Esophagus squamous epithelium (tissue), 5 donors: ENCODE measurements around the gene ETNK1. TPM values are rescaled to one million over a fixed set of nuclear protein-coding genes. Genes with fewer than 3 reads are reported as not detected.

Source experiments
- DNase-seq: peaks from one replicate; lab custom pipeline; 2025; lab: John Stamatoyannopoulos, UW
- H3K27ac ChIP-seq, 4 donors: fragments of 200-600 bp; sonication (generic); one replicate each; pipeline ENCODE4 v1.5.1; 2016 to 2019; ENCODE audit warnings: mild to moderate bottlenecking in 1 of 4
- H3K27me3 ChIP-seq, 4 donors: fragments of 200-600 bp; sonication (generic); 1 replicate in 3 of 4; 2 replicates in 1 of 4; pipeline versions ENCODE4 v1.5.1 to v1.6.0; 2017 to 2021; ENCODE audit warnings: antibody characterized with exemption in 1 of 4
- H3K36me3 ChIP-seq, 3 donors: fragments of 200-600 bp; sonication (generic); one replicate each; pipeline ENCODE4 v1.5.1; 2016 to 2019
- H3K4me1 ChIP-seq, 3 donors: fragments of 200-600 bp; sonication (generic); one replicate each; pipeline ENCODE4 v1.5.1; 2017 to 2019
- H3K4me3 ChIP-seq, 4 donors: fragments of 200-600 bp; sonication (generic); 1 replicate in 3 of 4; 2 replicates in 1 of 4; pipeline ENCODE4 v1.5.1; 2016 to 2019; ENCODE audit warnings: mild to moderate bottlenecking in 2 of 4, moderate library complexity in 1 of 4
- H3K9me3 ChIP-seq, 3 donors: fragments of 200-600 bp; sonication (generic); one replicate each; pipeline ENCODE4 v1.5.1; 2016 to 2019
- CTCF ChIP-seq, 6 experiments: fragments of 450-650 bp in 4 of 6; fragments of 200-600 bp in 2 of 6; sonication (generic) in 2 of 6; IDR thresholded peaks; one replicate each; pipeline ENCODE4 v1.5.1; 2016 to 2019; ENCODE audit warnings: antibody characterized with exemption in 6 of 6, mild to moderate bottlenecking in 4 of 6, moderate library complexity in 4 of 6
- POLR2A ChIP-seq, 4 donors: fragments of 450-650 bp; IDR thresholded peaks; one replicate each; pipeline ENCODE4 v1.6.1; 2017; ENCODE audit warnings: antibody characterized with exemption in 4 of 4, mild to moderate bottlenecking in 4 of 4, moderate library complexity in 3 of 4
- WGBS, 2 donors: methylation state at CpG; one replicate each; pipeline ENCODE4 v1.1.5; 2018; 5-methylcytosine and 5-hydroxymethylcytosine counted together
- intact Hi-C: fragments of 100-400 bp; cut with DNase I; formaldehyde crosslinking; loops from one replicate; pipeline ENCODE4 v1.15.0; 2022
- total RNA-seq, 4 donors: library from RNA; depleted of rRNA; stranded (reverse); fragments of >200 nt; gene quantifications; one replicate each; pipeline ENCODE4 v1.1.0, GENCODE V29; 2016
- donor health status: DM: yes; HTN: yes; CAD: no.

The ETNK1 gene
- total RNA-seq, 4 donors from 2014 or later, result 13.9 to 37.3 (median 28.1) TPM

DNA sequence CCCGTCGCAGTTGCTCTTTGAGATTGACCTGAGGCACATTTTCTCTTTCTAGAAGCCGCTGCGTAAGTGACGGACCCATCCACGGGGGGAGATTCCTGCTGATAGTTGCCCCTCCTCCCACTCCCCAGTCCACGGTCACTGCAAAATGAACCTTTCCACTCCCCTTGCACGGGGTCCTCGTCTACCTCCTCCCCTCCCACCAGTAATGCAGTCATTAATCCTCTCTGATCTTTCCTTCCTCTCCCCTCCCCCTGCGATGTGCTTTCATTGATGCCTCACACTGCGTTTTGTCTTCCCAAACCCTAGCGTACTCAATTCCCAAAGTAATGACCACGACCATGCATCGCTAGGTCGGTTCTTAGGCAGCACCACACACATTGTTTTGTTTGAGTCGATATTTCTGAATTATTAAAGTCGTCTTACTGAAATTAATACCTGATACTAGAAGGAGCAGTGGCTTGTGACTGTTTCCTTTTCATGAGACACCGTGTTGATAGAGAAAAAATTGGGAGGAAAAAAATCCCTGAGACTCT lies 857 bp downstream of the ETNK1 start:
- no peaks in the 10 kb centered on the region for H3K9me3 ChIP-seq
- H3K36me3 ChIP-seq, result no peaks in the 10 kb centered on the region
- peak overlapping the region; percentile 53 to 100 (median 76) for H3K4me3 ChIP-seq
- DNase-seq, result no peak
- TF ChIP-seq CTCF (IDR thresholded peaks at IDR 0.05), result no peak
- TF ChIP-seq POLR2A (IDR thresholded peaks at IDR 0.05), result no peak
- H3K27me3 ChIP-seq, result no peaks in the 10 kb centered on the region
- peaks cover 5 to 53% (median 16%) of the 10 kb centered on the region in 3 donors for H3K4me1 ChIP-seq
- WGBS, 2 donors, result 0% methylated on average over 18 of the region's 18 CpGs
- intact Hi-C loops, result loop anchor here (5.0 kb wide), 1 partner anchor 84 kb away; the partner anchor contains the start of gene C2CD5
- peak overlapping the region; percentile 93 to 100 (median 98) for H3K27ac ChIP-seq

DNA sequence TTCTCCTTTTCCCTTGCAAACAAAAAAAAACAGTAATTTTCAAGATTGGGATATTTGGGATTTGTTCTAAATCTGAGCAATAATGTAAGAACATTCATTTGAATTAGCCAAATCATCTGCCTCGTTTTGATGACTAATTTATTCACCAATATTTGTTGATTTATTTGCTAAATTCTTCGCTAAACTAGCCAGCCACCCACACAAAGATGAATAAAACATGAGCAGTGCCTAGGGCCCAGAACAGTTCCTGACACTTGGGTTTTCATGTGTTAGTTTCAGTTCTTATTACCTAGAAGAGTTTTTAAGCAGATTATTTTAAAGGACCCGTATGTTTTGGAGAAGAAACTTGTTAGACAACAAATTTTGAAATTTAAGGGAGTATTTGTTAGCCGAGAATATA lies 1.4 kb downstream of the ETNK1 start:
- H3K9me3 ChIP-seq, result no peaks in the 10 kb centered on the region
- intact Hi-C loops, result loop anchor here (5.0 kb wide), 1 partner anchor 84 kb away; the partner anchor contains the start of gene C2CD5
- peak overlapping the region; percentile 93 to 100 (median 98) for H3K27ac ChIP-seq
- peaks cover 5 to 58% (median 16%) of the 10 kb centered on the region in 3 donors for H3K4me1 ChIP-seq
- H3K4me3 ChIP-seq, result peak overlapping the region; percentile 53 to 100 (median 76)
- H3K27me3 ChIP-seq, result no peaks in the 10 kb centered on the region
- no peak for DNase-seq
- 3 to 7% methylated on average over 4 of the region's 4 CpGs for WGBS, 2 donors
- H3K36me3 ChIP-seq, result peaks cover 0 to 5% (median 0%) of the 10 kb centered on the region in 3 donors
- TF ChIP-seq POLR2A (IDR thresholded peaks at IDR 0.05) (no peak), CTCF (IDR thresholded peaks at IDR 0.05) (no peak)

DNA sequence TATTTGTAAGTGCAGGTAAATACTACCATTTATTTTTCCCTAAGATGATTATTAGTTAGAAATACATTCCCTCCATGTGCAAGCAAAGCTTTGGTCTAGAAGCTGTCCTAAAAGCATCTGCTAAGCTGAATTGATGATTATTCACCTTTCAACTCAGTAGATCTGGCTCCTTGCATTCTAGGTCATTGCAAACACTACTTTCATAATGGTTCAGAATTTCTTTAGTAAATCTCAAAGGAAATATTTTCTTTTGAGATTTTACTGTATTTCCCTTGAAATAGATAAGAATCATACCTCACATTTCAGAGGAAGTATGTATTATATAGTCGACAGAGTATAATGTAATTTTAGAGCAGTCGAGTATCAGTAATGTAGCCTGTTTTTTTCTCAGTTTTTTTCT lies 2.4 kb downstream of the ETNK1 start:
- intact Hi-C loops, result loop anchor here (5.0 kb wide), 1 partner anchor 85 kb away; the partner anchor contains the start of gene C2CD5
- Histone ChIP-seq H3K9me3 (no peaks in the 10 kb centered on the region), H3K27ac (peak overlapping the region in 3 of 4 donors; percentile 93 to 100 (median 98)), H3K4me1 (peaks cover 5 to 67% (median 16%) of the 10 kb centered on the region in 3 donors), H3K4me3 (peak overlapping the region; percentile 53 to 100 (median 76)), H3K27me3 (no peaks in the 10 kb centered on the region), H3K36me3 (peaks cover 0 to 8% (median 0%) of the 10 kb centered on the region in 3 donors)
- WGBS, 2 donors, result 11 to 22% methylated on average over 2 of the region's 2 CpGs
- TF ChIP-seq POLR2A (IDR thresholded peaks at IDR 0.05) (no peak), CTCF (IDR thresholded peaks at IDR 0.05) (no peak)
- DNase-seq, result no peak

DNA sequence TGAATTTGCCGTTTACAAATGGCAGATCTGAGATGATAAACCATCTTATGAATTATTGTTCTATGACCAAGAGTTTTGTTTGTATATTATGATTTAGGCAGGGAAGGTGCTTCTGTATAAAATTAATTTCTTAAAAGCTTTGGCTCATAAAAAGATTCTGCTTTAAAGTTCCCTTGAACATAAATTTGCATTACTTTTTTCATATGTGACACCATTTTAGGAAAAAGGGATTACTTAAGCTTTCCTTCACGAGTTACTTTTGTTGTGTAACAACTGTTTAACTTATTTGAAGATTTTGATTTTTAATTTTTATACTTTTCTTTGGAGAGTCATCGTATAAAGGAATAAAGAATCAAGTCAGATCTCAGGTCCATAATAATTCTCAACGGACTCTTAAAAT lies 3.3 kb downstream of the ETNK1 start:
- Histone ChIP-seq H3K4me1 (peaks cover 5 to 69% (median 16%) of the 10 kb centered on the region in 3 donors), H3K27me3 (no peaks in the 10 kb centered on the region), H3K36me3 (peaks cover 0 to 8% (median 0%) of the 10 kb centered on the region in 3 donors), H3K9me3 (no peaks in the 10 kb centered on the region), H3K27ac (peak overlapping the region in 2 of 4 donors; percentile 98 to 100), H3K4me3 (peak overlapping the region in 3 of 4 donors; percentile 70 to 100 (median 81))
- no peak for TF ChIP-seq POLR2A (IDR thresholded peaks at IDR 0.05)
- no peak for TF ChIP-seq CTCF (IDR thresholded peaks at IDR 0.05)
- WGBS, 2 donors, result 30 to 35% methylated on average over 4 of the region's 4 CpGs
- intact Hi-C loops, result loop anchor here (5.0 kb wide), 1 partner anchor 86 kb away; the partner anchor contains the start of gene C2CD5
- DNase-seq, result no peak

GRCh38 chr12:22631863-22632463 lies 7.0 kb downstream of the ETNK1 start:
- no peak for DNase-seq
- Histone ChIP-seq H3K27me3 (no peaks in the 10 kb centered on the region), H3K4me3 (no peak overlapping the region), H3K27ac (peak overlapping the region in 1 of 4 donors; percentile 9), H3K36me3 (peaks cover 0 to 13% (median 0%) of the 10 kb centered on the region in 3 donors), H3K9me3 (no peaks in the 10 kb centered on the region), H3K4me1 (peaks cover 4 to 75% (median 24%) of the 10 kb centered on the region in 3 donors)
- WGBS, 2 donors, result 56% methylated on average over 3 of the region's 3 CpGs
- intact Hi-C loops, result no loop called here
- peak; percentile 34 to 65 (median 52) for TF ChIP-seq CTCF (IDR thresholded peaks at IDR 0.05)
- TF ChIP-seq POLR2A (IDR thresholded peaks at IDR 0.05), result no peak
